Measurements from ENCODE around the gene NT5C1B.

Gene NT5C1B

DNA sequence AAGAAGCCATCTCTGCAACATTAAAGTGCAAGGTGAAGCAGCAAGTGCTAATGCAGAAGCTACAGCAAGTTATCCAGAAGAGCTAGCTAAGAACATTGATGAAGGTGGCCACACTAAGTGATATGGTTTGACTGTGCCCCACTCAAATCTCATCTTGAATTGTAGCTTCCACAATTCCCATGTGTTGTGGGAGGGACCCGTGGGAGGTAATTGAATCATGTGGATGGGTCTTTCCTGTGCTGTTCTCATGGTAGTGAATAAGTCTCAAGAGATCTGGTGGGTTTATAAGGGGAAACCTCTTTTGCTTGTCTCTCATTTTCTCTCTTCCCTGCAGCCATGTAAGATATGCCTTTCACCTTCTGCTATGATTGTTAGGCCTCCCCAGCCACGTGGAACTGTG lies 40.3 kb downstream of the NT5C1B start:
- Histone ChIP-seq H3K9ac (no peak overlapping the region), H4K20me1 (no peaks in the 10 kb centered on the region), H3K9me3 (replicated peaks in 1 of 11) (no peaks in the 10 kb centered on the region), H3K36me3 (peaks cover under 1 to 39% (median 17%) of the 10 kb centered on the region in 11 experiments; a peak in 21 of 22 replicates), H3K27me3 (no peaks in the 10 kb centered on the region), H3K4me1 (peaks cover 0 to 24% (median 13%) of the 10 kb centered on the region in 10 experiments; a peak in 14 of 20 replicates), H3K4me2 (peak overlapping the region in 6 of 11 experiments; percentile 0 to 46 (median 34); a peak in 9 of 22 replicates), H3K27ac (no peak overlapping the region), H3K4me3 (no peak overlapping the region)
- no peak for TF ChIP-seq Cebpa-rat (IDR thresholded peaks at IDR 0.05)

DNA sequence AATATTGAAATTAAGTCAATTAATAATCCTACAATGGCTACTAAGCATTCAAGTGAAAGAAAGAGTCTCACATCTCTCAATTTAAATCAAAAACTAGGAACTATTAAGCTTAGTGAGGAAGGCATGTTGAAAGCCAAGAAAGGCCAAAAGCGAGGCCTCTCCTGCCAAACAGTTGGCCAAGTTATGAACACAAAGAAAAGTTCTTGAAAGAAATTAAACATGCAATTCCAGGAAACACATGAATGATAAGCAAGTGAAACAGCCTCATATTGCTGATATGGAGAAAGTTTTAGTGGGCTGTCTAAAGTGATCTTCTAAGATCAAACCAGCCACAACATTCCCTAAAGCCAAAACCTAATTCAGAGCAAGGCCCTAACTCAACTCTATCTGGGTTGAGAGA lies 40.7 kb downstream of the NT5C1B start:
- TF ChIP-seq Cebpa-rat (IDR thresholded peaks at IDR 0.05) = no peak
- H3K36me3 ChIP-seq = peaks cover 0 to 35% (median 12%) of the 10 kb centered on the region in 11 experiments; a peak in 16 of 22 replicates
- peak overlapping the region in 1 of 11 experiments; percentile 46; a peak in 1 of 22 replicates for H3K4me2 ChIP-seq
- no peaks in the 10 kb centered on the region for H3K27me3 ChIP-seq
- H3K9me3 ChIP-seq (replicated peaks in 1 of 11) = no peaks in the 10 kb centered on the region
- H3K4me1 ChIP-seq = peaks cover 0 to 24% (median 13%) of the 10 kb centered on the region in 10 experiments; a peak in 14 of 20 replicates
- no peak overlapping the region for H3K9ac ChIP-seq
- no peak overlapping the region for H3K4me3 ChIP-seq
- H3K27ac ChIP-seq = no peak overlapping the region
- no peaks in the 10 kb centered on the region for H4K20me1 ChIP-seq

DNA sequence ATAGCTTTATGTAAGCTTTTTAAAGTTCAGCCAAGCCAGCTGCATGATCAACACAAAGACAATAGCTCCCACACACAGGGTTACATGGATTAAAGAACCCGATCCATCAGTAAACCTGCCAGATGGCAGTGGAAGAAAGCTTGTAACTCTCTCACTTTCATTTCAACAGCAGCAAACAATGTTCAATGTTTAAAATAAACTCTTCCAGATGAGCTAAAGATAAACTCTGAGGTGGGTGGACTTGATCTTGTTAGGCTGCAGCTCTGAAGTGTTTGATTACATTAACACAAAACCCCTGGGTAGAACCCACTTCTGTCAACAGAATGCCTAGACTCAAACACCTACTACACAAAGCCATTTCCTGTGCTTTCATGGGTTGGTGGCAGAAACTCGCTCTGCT lies 42.8 kb downstream of the NT5C1B start:
- no peaks in the 10 kb centered on the region for H3K27me3 ChIP-seq
- peak overlapping the region in 10 of 11 experiments; percentile 3 to 44 (median 17); a peak in 10 of 22 replicates for H3K4me2 ChIP-seq
- H3K9ac ChIP-seq = no peak overlapping the region
- H3K4me1 ChIP-seq = peaks cover 0 to 24% (median 9%) of the 10 kb centered on the region in 10 experiments; a peak in 14 of 20 replicates
- H3K36me3 ChIP-seq = peaks cover 0 to 14% (median 0%) of the 10 kb centered on the region in 11 experiments; a peak in 8 of 22 replicates
- H4K20me1 ChIP-seq = no peaks in the 10 kb centered on the region
- no peak for TF ChIP-seq Cebpa-rat (IDR thresholded peaks at IDR 0.05)
- no peak overlapping the region for H3K4me3 ChIP-seq
- H3K27ac ChIP-seq = no peak overlapping the region
- H3K9me3 ChIP-seq (replicated peaks in 1 of 11) = no peaks in the 10 kb centered on the region

DNA sequence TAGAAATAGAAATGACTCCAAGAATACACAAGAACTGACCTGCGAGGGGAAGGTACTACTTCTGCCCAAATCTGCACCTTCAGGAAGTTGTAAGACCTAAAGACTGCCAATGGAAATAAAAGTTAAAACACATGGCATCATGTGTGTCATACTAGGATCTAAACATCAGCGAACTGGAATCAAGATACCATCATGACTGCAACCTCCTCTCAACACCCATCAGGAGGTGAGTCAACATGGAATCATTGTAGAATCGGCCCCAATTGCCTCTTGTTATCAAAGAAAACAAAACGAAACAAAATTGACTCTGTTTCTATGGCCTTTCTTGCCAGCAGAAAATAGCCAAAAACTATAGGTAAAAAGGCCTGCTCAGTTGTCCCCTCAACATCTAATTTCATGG lies 44.0 kb downstream of the NT5C1B start:
- peaks cover 0 to 2% (median 0%) of the 10 kb centered on the region in 11 experiments; a peak in 3 of 22 replicates for H3K36me3 ChIP-seq
- H3K9me3 ChIP-seq (replicated peaks in 1 of 11) = no peaks in the 10 kb centered on the region
- H3K9ac ChIP-seq = no peak overlapping the region
- no peak overlapping the region for H3K4me3 ChIP-seq
- H3K27me3 ChIP-seq = no peaks in the 10 kb centered on the region
- no peaks in the 10 kb centered on the region for H4K20me1 ChIP-seq
- peaks cover 0 to 24% (median 9%) of the 10 kb centered on the region in 10 experiments; a peak in 14 of 20 replicates for H3K4me1 ChIP-seq
- no peak overlapping the region for H3K27ac ChIP-seq
- H3K4me2 ChIP-seq = no peak overlapping the region
- TF ChIP-seq Cebpa-rat (IDR thresholded peaks at IDR 0.05) = no peak

DNA sequence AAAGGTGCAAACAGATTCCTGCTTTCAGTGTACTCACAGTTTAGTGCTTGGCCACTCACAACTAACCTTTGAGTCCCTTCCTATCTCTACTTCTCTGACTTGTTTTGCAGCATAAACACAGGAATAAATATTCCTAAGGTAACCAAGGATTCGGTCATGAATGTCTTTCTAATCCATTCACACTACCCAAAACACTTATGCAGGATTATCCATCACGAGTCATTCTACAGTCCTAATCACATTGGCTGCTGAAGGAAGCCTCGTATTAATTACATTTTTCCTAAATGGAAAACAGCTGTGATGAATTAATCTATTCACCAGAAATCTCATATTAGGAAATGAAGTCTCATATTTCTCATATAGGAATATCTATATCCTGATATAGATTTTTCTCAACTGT lies 45.2 kb downstream of the NT5C1B start:
- Histone ChIP-seq H3K4me2 (no peak overlapping the region), H3K27ac (no peak overlapping the region), H4K20me1 (no peaks in the 10 kb centered on the region), H3K9me3 (replicated peaks in 1 of 11) (no peaks in the 10 kb centered on the region), H3K36me3 (no peaks in the 10 kb centered on the region), H3K4me3 (no peak overlapping the region), H3K9ac (no peak overlapping the region), H3K27me3 (no peaks in the 10 kb centered on the region), H3K4me1 (peaks cover 0 to 16% (median 9%) of the 10 kb centered on the region in 10 experiments; a peak in 14 of 20 replicates)
- TF ChIP-seq Cebpa-rat (IDR thresholded peaks at IDR 0.05) = no peak

DNA sequence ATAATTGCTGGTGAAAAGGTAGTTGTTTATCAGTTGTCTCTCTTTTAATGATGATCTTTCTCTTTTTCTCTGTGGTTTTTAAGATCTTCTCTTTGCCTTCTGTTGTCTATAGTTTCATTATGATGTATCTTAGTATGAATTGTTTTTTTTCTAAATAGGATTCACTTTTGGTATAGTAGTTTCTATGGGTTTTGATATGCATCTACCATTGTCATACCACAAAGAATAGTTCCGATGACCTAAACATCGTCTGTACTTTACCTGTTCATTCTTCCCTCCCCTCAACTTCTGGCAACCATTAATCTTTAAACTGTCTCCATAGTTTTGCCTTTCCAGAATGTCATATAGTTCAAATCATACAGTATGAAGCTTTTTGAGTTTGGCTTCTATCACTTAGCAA lies 48.5 kb downstream of the NT5C1B start:
- H3K9me3 ChIP-seq (replicated peaks in 1 of 11) = no peaks in the 10 kb centered on the region
- no peak overlapping the region for H3K4me2 ChIP-seq
- H3K27me3 ChIP-seq = no peaks in the 10 kb centered on the region
- no peaks in the 10 kb centered on the region for H3K36me3 ChIP-seq
- no peaks in the 10 kb centered on the region for H3K4me1 ChIP-seq
- no peak overlapping the region for H3K9ac ChIP-seq
- no peak overlapping the region for H3K4me3 ChIP-seq
- TF ChIP-seq Cebpa-rat (IDR thresholded peaks at IDR 0.05) = no peak
- no peaks in the 10 kb centered on the region for H4K20me1 ChIP-seq
- H3K27ac ChIP-seq = no peak overlapping the region

DNA sequence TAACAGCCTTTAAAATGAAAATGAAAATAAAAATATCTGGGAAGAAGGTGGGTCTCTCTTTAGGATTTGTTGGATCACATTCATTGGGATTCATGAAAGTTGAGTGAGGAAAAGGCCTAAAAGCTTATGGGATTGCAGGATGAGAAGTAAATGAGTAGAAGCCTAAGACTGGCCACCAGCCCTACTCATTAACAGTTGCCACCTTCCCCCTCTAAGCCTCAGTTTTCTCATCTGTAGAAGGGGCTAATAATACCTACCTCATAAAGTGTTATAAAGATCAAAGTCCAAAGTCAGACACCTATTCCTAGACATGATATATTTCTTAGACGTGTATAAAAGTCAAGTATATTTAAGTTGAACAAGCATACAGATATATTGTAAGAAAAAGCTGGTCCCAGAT lies 52.7 kb downstream of the NT5C1B start:
- H3K4me2 ChIP-seq = no peak overlapping the region
- TF ChIP-seq Cebpa-rat (IDR thresholded peaks at IDR 0.05) = no peak
- H3K9ac ChIP-seq = no peak overlapping the region
- no peak overlapping the region for H3K27ac ChIP-seq
- no peaks in the 10 kb centered on the region for H4K20me1 ChIP-seq
- no peaks in the 10 kb centered on the region for H3K36me3 ChIP-seq
- H3K4me1 ChIP-seq = no peaks in the 10 kb centered on the region
- H3K9me3 ChIP-seq (replicated peaks in 1 of 11) = no peaks in the 10 kb centered on the region
- no peak overlapping the region for H3K4me3 ChIP-seq
- H3K27me3 ChIP-seq = no peaks in the 10 kb centered on the region

DNA sequence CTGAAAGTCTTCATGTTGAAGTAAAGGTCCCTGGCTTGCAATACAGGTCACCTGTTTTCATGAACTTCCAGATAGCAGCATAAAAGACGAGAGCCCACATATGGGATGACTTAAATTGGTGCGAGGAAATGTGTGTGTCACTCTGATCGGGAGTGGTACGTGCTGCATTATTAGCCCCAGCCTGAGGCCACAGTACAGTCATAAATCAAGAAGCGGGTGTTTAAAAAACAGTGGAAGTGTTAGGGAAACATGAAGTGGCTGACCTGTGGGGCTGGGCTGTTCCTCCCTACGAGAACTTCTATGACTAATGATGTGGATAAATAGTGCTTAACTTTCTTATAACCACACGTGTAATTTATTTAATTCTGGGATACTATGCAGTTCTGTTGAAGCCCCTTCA lies 53.3 kb downstream of the NT5C1B start:
- H3K9me3 ChIP-seq (replicated peaks in 1 of 11) = no peaks in the 10 kb centered on the region
- H3K27ac ChIP-seq = no peak overlapping the region
- no peaks in the 10 kb centered on the region for H3K27me3 ChIP-seq
- no peak for TF ChIP-seq Cebpa-rat (IDR thresholded peaks at IDR 0.05)
- no peak overlapping the region for H3K9ac ChIP-seq
- H3K4me1 ChIP-seq = no peaks in the 10 kb centered on the region
- H3K36me3 ChIP-seq = no peaks in the 10 kb centered on the region
- H3K4me2 ChIP-seq = no peak overlapping the region
- no peak overlapping the region for H3K4me3 ChIP-seq
- H4K20me1 ChIP-seq = no peaks in the 10 kb centered on the region

DNA sequence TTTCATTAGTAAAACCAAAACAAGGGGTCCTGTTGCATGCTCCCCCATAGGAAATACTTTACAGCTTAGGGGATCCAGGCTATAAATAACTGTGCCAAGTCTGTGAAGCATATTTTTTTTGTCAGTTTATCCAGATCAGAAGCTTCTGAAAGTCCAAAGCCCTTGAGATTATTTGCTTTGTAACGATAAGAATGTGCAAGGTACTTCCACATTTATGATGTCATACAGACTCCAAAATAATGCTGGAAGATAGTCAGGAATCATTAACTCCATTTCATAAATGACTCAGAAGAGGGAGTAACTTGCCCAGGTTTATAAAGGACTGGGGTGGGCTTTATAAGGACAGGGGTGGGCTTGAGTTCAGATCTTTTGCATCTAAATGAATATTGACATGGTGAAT lies 58.2 kb downstream of the NT5C1B start:
- Histone ChIP-seq H4K20me1 (no peaks in the 10 kb centered on the region), H3K9me3 (replicated peaks in 1 of 11) (no peaks in the 10 kb centered on the region), H3K4me1 (no peaks in the 10 kb centered on the region), H3K4me2 (no peak overlapping the region), H3K36me3 (no peaks in the 10 kb centered on the region), H3K9ac (no peak overlapping the region), H3K4me3 (no peak overlapping the region), H3K27ac (no peak overlapping the region), H3K27me3 (no peaks in the 10 kb centered on the region)
- TF ChIP-seq Cebpa-rat (IDR thresholded peaks at IDR 0.05) = no peak

DNA sequence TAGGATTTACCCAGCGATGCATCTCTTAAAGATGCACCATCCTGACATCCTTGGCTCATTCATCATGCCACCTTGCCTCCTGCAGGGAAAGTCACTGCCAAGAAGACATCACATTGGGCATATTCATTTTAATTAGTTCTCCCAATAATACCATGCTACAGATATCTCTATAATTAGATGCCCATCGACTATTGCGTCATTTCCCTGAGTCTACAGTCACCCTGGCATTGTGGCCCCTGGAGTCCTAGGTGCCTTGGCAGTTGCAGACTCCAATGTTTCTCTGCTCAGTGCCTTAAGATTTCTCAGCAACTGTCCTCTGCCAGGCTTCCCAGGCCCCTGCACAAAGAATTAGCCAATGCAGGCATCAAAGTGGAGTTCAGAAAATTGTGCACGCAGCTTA lies 61.5 kb downstream of the NT5C1B start:
- no peak overlapping the region for H3K4me2 ChIP-seq
- no peaks in the 10 kb centered on the region for H3K4me1 ChIP-seq
- peak in 6 of 11 experiments; percentile 6 to 77 (median 44); a peak in 5 of 22 replicates for TF ChIP-seq Cebpa-rat (IDR thresholded peaks at IDR 0.05)
- no peaks in the 10 kb centered on the region for H3K27me3 ChIP-seq
- H3K9ac ChIP-seq = no peak overlapping the region
- no peaks in the 10 kb centered on the region for H3K9me3 ChIP-seq (replicated peaks in 1 of 11)
- H4K20me1 ChIP-seq = no peaks in the 10 kb centered on the region
- H3K36me3 ChIP-seq = no peaks in the 10 kb centered on the region
- no peak overlapping the region for H3K27ac ChIP-seq
- H3K4me3 ChIP-seq = no peak overlapping the region

Measured in BLaER1 treated with 17β-estradiol and CSF1 and Interleukin-3, amounts not matched to agents 10 nM and 100 nM (cell line).